ENCODE measurements around the gene ABL2.
A peak's percentile ranks its signal among the peaks of the same experiment; 100 is the strongest.
"Not testable (repeated sequence)": the region's sequence is repeated elsewhere in the genome, so short reads cannot be mapped to it uniquely, and the experiment has no call there.

Gene ABL2

GRCh38 chr1:179229214-179230140 is at the start of gene ABL2:
Gene ABL2, minus strand, starts transcription at chr1:179229677. Its CDS starts 280 bp downstream, at chr1:179229397.
- H3K27me3 ChIP-seq (ENCODE audit: control insufficient read depth, low read length): no peaks in the 10 kb centered on the region
- TF ChIP-seq EZH2phosphoT487 (IDR thresholded peaks at IDR 0.05; ENCODE audit: borderline replicate concordance, low read length): no peak
- TF ChIP-seq CTCF (IDR thresholded peaks at IDR 0.05; ENCODE audit: low read depth, low read length, poor library complexity, severe bottlenecking): no peak

GRCh38 chr1:179278920-179279319 is 49.4 kb upstream of the ABL2 start:
- H3K4me1 ChIP-seq (ENCODE audit: control insufficient read depth, low read length): no peaks in the 10 kb centered on the region
- H3K9me2 ChIP-seq (replicated peaks; ENCODE audit: control insufficient read depth, low read length): no peaks in the 10 kb centered on the region
- H3K27ac ChIP-seq (ENCODE audit: low read depth, low read length): no peak overlapping the region
- H3K4me3 ChIP-seq (ENCODE audit: low read length): no peak overlapping the region
- H3K4me2 ChIP-seq (ENCODE audit: low read length): no peak overlapping the region
- no peaks in the 10 kb centered on the region for H3F3A ChIP-seq (ENCODE audit: control insufficient read depth, insufficient read depth)
- H3K27me3 ChIP-seq (ENCODE audit: control insufficient read depth, low read length): no peaks in the 10 kb centered on the region
- H3K79me2 ChIP-seq (ENCODE audit: control insufficient read depth, low read length): no peaks in the 10 kb centered on the region
- TF ChIP-seq EZH2phosphoT487 (IDR thresholded peaks at IDR 0.05; ENCODE audit: borderline replicate concordance, low read length) (no peak), CTCF (IDR thresholded peaks at IDR 0.05; ENCODE audit: low read depth, low read length, poor library complexity, severe bottlenecking) (no peak)
- peaks cover 8% of the 10 kb centered on the region; the same call in 1 of the 2 replicates for H3K9me3 ChIP-seq (ENCODE audit: control insufficient read depth, insufficient read depth, low read length)
- no peaks in the 10 kb centered on the region for H4K20me1 ChIP-seq (ENCODE audit: control insufficient read depth, insufficient read depth, low read depth, low read length)
- no peaks in the 10 kb centered on the region for H3K36me3 ChIP-seq (ENCODE audit: control insufficient read depth, low read length)

More at GRCh38 chr1:179229214-179230140, at the start of gene ABL2:
- Histone ChIP-seq H3K27ac (ENCODE audit: low read depth, low read length) (peak within 1 kb of the TSS; percentile 39; the same call in 1 of the 2 replicates), H3K4me2 (ENCODE audit: low read length) (peak within 1 kb of the TSS; percentile 71), H3K9me2 (replicated peaks; ENCODE audit: control insufficient read depth, low read length) (no peaks in the 10 kb centered on the region), H3K79me2 (ENCODE audit: control insufficient read depth, low read length) (peaks cover 48% of the 10 kb centered on the region), H4K20me1 (ENCODE audit: control insufficient read depth, insufficient read depth, low read depth, low read length) (no peaks in the 10 kb centered on the region), H3K36me3 (ENCODE audit: control insufficient read depth, low read length) (peaks cover 4% of the 10 kb centered on the region), H3K9me3 (ENCODE audit: control insufficient read depth, insufficient read depth, low read length) (no peaks in the 10 kb centered on the region), H3K4me3 (ENCODE audit: low read length) (peak within 1 kb of the TSS; percentile 87), H3F3A (ENCODE audit: control insufficient read depth, insufficient read depth) (peaks cover 8% of the 10 kb centered on the region; the same call in 1 of the 2 replicates), H3K4me1 (ENCODE audit: control insufficient read depth, low read length) (peaks cover 23% of the 10 kb centered on the region)

- H4K20me1 ChIP-seq (ENCODE audit: control insufficient read depth, insufficient read depth, low read depth, low read length); H3K9me2 ChIP-seq (replicated peaks; ENCODE audit: control insufficient read depth, low read length); H3K79me2 ChIP-seq (ENCODE audit: control insufficient read depth, low read length); H3K4me3 ChIP-seq (ENCODE audit: low read length); H3K4me1 ChIP-seq (ENCODE audit: control insufficient read depth, low read length); H3K27ac ChIP-seq (ENCODE audit: low read depth, low read length); H3K36me3 ChIP-seq (ENCODE audit: control insufficient read depth, low read length); H3K27me3 ChIP-seq (ENCODE audit: control insufficient read depth, low read length); H3K4me2 ChIP-seq (ENCODE audit: low read length); H3K9me3 ChIP-seq (ENCODE audit: control insufficient read depth, insufficient read depth, low read length); H3F3A ChIP-seq (ENCODE audit: control insufficient read depth, insufficient read depth): not testable (repeated sequence)
Observed at GRCh38 chr1:179274424-179274823, 44.9 kb upstream of the ABL2 start.

GRCh38 chr1:179269071-179269470 is 39.6 kb upstream of the ABL2 start:
- Histone ChIP-seq H3F3A (ENCODE audit: control insufficient read depth, insufficient read depth) (no peaks in the 10 kb centered on the region), H3K36me3 (ENCODE audit: control insufficient read depth, low read length) (no peaks in the 10 kb centered on the region), H4K20me1 (ENCODE audit: control insufficient read depth, insufficient read depth, low read depth, low read length) (no peaks in the 10 kb centered on the region), H3K79me2 (ENCODE audit: control insufficient read depth, low read length) (no peaks in the 10 kb centered on the region), H3K27me3 (ENCODE audit: control insufficient read depth, low read length) (no peaks in the 10 kb centered on the region), H3K4me3 (ENCODE audit: low read length) (no peak overlapping the region), H3K4me2 (ENCODE audit: low read length) (no peak overlapping the region), H3K27ac (ENCODE audit: low read depth, low read length) (no peak overlapping the region), H3K9me2 (replicated peaks; ENCODE audit: control insufficient read depth, low read length) (no peaks in the 10 kb centered on the region), H3K4me1 (ENCODE audit: control insufficient read depth, low read length) (no peaks in the 10 kb centered on the region), H3K9me3 (ENCODE audit: control insufficient read depth, insufficient read depth, low read length) (no peaks in the 10 kb centered on the region)
- TF ChIP-seq CTCF (IDR thresholded peaks at IDR 0.05; ENCODE audit: low read depth, low read length, poor library complexity, severe bottlenecking): no peak
